BLaER1 (cell line): ENCODE measurements around the gene C21orf58.

Source experiments
- H3K27ac ChIP-seq: shearing (Covaris generic); formaldehyde crosslinking; 2 replicates; pipeline ENCODE4 v1.8.1; 2022
- H3K27me3 ChIP-seq: shearing (Covaris generic); formaldehyde crosslinking; 2 replicates; pipeline ENCODE4 v1.8.1; 2022
- H3K36me3 ChIP-seq: shearing (Covaris generic); formaldehyde crosslinking; 2 replicates; pipeline ENCODE4 v1.8.1; 2022
- H3K4me1 ChIP-seq: shearing (Covaris generic); formaldehyde crosslinking; 2 replicates; pipeline ENCODE4 v1.8.1; 2022
- H3K4me2 ChIP-seq: shearing (Covaris generic); formaldehyde crosslinking; 2 replicates; pipeline ENCODE4 v1.8.1; 2022
- H3K4me3 ChIP-seq: shearing (Covaris generic); formaldehyde crosslinking; 2 replicates; pipeline ENCODE4 v1.8.1; 2022
- H3K9ac ChIP-seq: shearing (Covaris generic); formaldehyde crosslinking; 2 replicates; pipeline ENCODE4 v1.8.1; 2022
- H3K9me3 ChIP-seq: shearing (Covaris generic); formaldehyde crosslinking; 2 replicates; pipeline ENCODE4 v1.8.1; 2022
- H4K20me1 ChIP-seq: shearing (Covaris generic); formaldehyde crosslinking; 2 replicates; pipeline ENCODE4 v1.8.1; 2022
- Cebpa-rat ChIP-seq: shearing (Covaris generic); IDR thresholded peaks from 2 replicates; pipeline ENCODE4 v1.8.1; 2022

Gene C21orf58

GRCh38 chr21:46354518-46354917 is 30.8 kb upstream of the C21orf58 start:
- Histone ChIP-seq H3K27me3 (no peaks in the 10 kb centered on the region), H3K4me2 (no peak overlapping the region), H3K9me3 (no peaks in the 10 kb centered on the region), H3K4me3 (no peak overlapping the region), H4K20me1 (peaks cover 10% of the 10 kb centered on the region; the same call in 1 of the 2 replicates), H3K9ac (no peak overlapping the region), H3K27ac (no peak overlapping the region), H3K36me3 (peaks cover 100% of the 10 kb centered on the region), H3K4me1 (no peaks in the 10 kb centered on the region)
- no peak for TF ChIP-seq Cebpa-rat

GRCh38 chr21:46354046-46354445 is 30.4 kb upstream of the C21orf58 start:
- Histone ChIP-seq H3K4me3 (no peak overlapping the region), H3K4me2 (no peak overlapping the region), H4K20me1 (peaks cover 10% of the 10 kb centered on the region; the same call in 1 of the 2 replicates), H3K9me3 (no peaks in the 10 kb centered on the region), H3K36me3 (peaks cover 100% of the 10 kb centered on the region), H3K9ac (no peak overlapping the region), H3K4me1 (no peaks in the 10 kb centered on the region), H3K27ac (no peak overlapping the region), H3K27me3 (no peaks in the 10 kb centered on the region)
- TF ChIP-seq Cebpa-rat: no peak

- TF ChIP-seq Cebpa-rat: no peak
- Histone ChIP-seq H3K4me2 (no peak overlapping the region), H3K4me3 (no peak overlapping the region), H3K27me3 (no peaks in the 10 kb centered on the region), H3K9me3 (no peaks in the 10 kb centered on the region), H3K27ac (no peak overlapping the region), H3K4me1 (no peaks in the 10 kb centered on the region), H4K20me1 (peaks cover 10% of the 10 kb centered on the region; the same call in 1 of the 2 replicates), H3K9ac (no peak overlapping the region), H3K36me3 (peaks cover 100% of the 10 kb centered on the region)
Measured at GRCh38 chr21:46352913-46353312, 29.2 kb upstream of the C21orf58 start.

- no peak overlapping the region for H3K4me3 ChIP-seq
- H3K4me2 ChIP-seq: no peak overlapping the region
- H3K9ac ChIP-seq: no peak overlapping the region
- H3K27me3 ChIP-seq: no peaks in the 10 kb centered on the region
- H3K9me3 ChIP-seq: no peaks in the 10 kb centered on the region
- H3K27ac ChIP-seq: no peak overlapping the region
- TF ChIP-seq Cebpa-rat: no peak
- H4K20me1 ChIP-seq: peaks cover 10% of the 10 kb centered on the region; the same call in 1 of the 2 replicates
- H3K36me3 ChIP-seq: peaks cover 100% of the 10 kb centered on the region
- H3K4me1 ChIP-seq: no peaks in the 10 kb centered on the region
Measured at GRCh38 chr21:46352164-46352515, 28.5 kb upstream of the C21orf58 start.

- H3K9ac ChIP-seq: no peak overlapping the region
- no peaks in the 10 kb centered on the region for H3K4me1 ChIP-seq
- H4K20me1 ChIP-seq: peaks cover 10% of the 10 kb centered on the region; the same call in 1 of the 2 replicates
- H3K4me2 ChIP-seq: no peak overlapping the region
- TF ChIP-seq Cebpa-rat: no peak
- no peak overlapping the region for H3K4me3 ChIP-seq
- no peaks in the 10 kb centered on the region for H3K27me3 ChIP-seq
- no peak overlapping the region for H3K27ac ChIP-seq
- no peaks in the 10 kb centered on the region for H3K9me3 ChIP-seq
- peaks cover 100% of the 10 kb centered on the region for H3K36me3 ChIP-seq
Measured at GRCh38 chr21:46351476-46352163, 27.9 kb upstream of the C21orf58 start.

GRCh38 chr21:46350981-46351380 is 27.3 kb upstream of the C21orf58 start:
- peaks cover 100% of the 10 kb centered on the region for H3K36me3 ChIP-seq
- H3K27me3 ChIP-seq: no peaks in the 10 kb centered on the region
- H4K20me1 ChIP-seq: peaks cover 10% of the 10 kb centered on the region; the same call in 1 of the 2 replicates

GRCh38 chr21:46350571-46350970 is 26.9 kb upstream of the C21orf58 start:
- Histone ChIP-seq H3K4me1 (no peaks in the 10 kb centered on the region), H3K27ac (no peak overlapping the region), H3K9ac (no peak overlapping the region), H4K20me1 (peaks cover 10% of the 10 kb centered on the region; the same call in 1 of the 2 replicates), H3K4me2 (no peak overlapping the region), H3K27me3 (no peaks in the 10 kb centered on the region), H3K4me3 (no peak overlapping the region), H3K9me3 (no peaks in the 10 kb centered on the region), H3K36me3 (peaks cover 100% of the 10 kb centered on the region)
- no peak for TF ChIP-seq Cebpa-rat

More at GRCh38 chr21:46350981-46351380, 27.3 kb upstream of the C21orf58 start:
- no peak for TF ChIP-seq Cebpa-rat
- Histone ChIP-seq H3K4me3 (no peak overlapping the region), H3K4me2 (no peak overlapping the region), H3K9ac (no peak overlapping the region), H3K9me3 (no peaks in the 10 kb centered on the region), H3K27ac (no peak overlapping the region), H3K4me1 (no peaks in the 10 kb centered on the region)

- no peaks in the 10 kb centered on the region for H3K4me1 ChIP-seq
- no peaks in the 10 kb centered on the region for H3K27me3 ChIP-seq
- no peak overlapping the region for H3K4me2 ChIP-seq
- no peak overlapping the region for H3K27ac ChIP-seq
- no peak for TF ChIP-seq Cebpa-rat
- H3K9me3 ChIP-seq: no peaks in the 10 kb centered on the region
- no peak overlapping the region for H3K4me3 ChIP-seq
- H3K36me3 ChIP-seq: peaks cover 99% of the 10 kb centered on the region
- no peak overlapping the region for H3K9ac ChIP-seq
- H4K20me1 ChIP-seq: peaks cover 10% of the 10 kb centered on the region; the same call in 1 of the 2 replicates
Measured at GRCh38 chr21:46349134-46349760, 25.6 kb upstream of the C21orf58 start.

GRCh38 chr21:46347791-46348381 is 24.2 kb upstream of the C21orf58 start:
- H3K4me3 ChIP-seq: no peak overlapping the region
- H3K9me3 ChIP-seq: no peaks in the 10 kb centered on the region
- no peak overlapping the region for H3K9ac ChIP-seq
- peaks cover 14% of the 10 kb centered on the region; the same call in 1 of the 2 replicates for H4K20me1 ChIP-seq
- H3K4me1 ChIP-seq: no peaks in the 10 kb centered on the region
- H3K27ac ChIP-seq: no peak overlapping the region
- TF ChIP-seq Cebpa-rat: no peak
- H3K27me3 ChIP-seq: no peaks in the 10 kb centered on the region
- H3K36me3 ChIP-seq: peaks cover 91% of the 10 kb centered on the region
- H3K4me2 ChIP-seq: no peak overlapping the region

GRCh38 chr21:46347203-46347550 is 23.5 kb upstream of the C21orf58 start:
- no peak for TF ChIP-seq Cebpa-rat
- Histone ChIP-seq H3K9ac (no peak overlapping the region), H3K4me2 (no peak overlapping the region), H3K27me3 (no peaks in the 10 kb centered on the region), H4K20me1 (peaks cover 15% of the 10 kb centered on the region; the same call in 1 of the 2 replicates), H3K36me3 (peaks cover 91% of the 10 kb centered on the region), H3K4me3 (no peak overlapping the region), H3K27ac (no peak overlapping the region), H3K9me3 (no peaks in the 10 kb centered on the region), H3K4me1 (no peaks in the 10 kb centered on the region)
